HG03565 (cell line): Measurements from ENCODE around the gene NR1H2.

Experiments used
- ATAC-seq: cut with Tn5 transposase; IDR thresholded peaks from one replicate; pipeline ENCODE4 v1.9.1; 2021; ENCODE audit warnings: mild to moderate bottlenecking, moderate library complexity; ENCODE audit not compliant: unreplicated experiment

Gene NR1H2

DNA sequence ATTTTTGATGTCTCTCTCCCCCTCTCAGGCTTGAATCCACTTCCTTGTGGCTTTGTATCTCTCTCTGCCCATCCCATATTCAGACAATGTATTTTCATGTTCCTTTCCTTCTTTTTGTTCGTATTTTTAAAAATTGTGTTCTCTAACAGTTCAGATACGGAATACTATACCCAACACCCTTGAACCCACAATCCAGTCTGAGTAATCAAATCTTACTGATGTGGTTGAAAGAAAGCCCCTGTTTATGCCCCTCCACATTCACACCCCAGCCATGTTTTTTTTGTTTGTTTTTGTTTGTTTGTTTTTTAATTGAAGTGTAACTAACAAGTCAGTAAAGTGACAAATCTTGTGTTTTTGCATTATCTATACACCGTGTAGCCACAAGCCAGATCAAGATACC is 43.9 kb downstream of the NR1H2 start:
- no peak for ATAC-seq

DNA sequence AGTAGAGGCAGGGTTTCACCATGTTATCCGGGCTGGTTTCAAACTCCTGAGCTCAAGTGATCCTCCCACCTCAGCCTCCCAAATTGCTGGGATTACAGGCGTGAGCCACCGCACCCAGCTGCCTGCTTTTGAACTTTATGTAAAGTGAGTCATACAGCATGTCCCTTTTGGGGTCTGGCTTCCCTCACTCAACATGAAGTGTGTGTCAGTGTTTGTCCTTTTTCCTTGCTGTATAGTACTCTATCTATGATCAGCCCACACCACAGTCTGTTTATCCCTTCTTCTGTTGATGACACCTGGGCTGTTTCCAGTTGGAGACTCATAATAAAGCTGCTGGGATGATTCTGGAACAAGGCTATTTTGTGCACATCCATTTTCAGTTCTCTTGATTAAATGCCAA is 44.6 kb downstream of the NR1H2 start:
- no peak for ATAC-seq

DNA sequence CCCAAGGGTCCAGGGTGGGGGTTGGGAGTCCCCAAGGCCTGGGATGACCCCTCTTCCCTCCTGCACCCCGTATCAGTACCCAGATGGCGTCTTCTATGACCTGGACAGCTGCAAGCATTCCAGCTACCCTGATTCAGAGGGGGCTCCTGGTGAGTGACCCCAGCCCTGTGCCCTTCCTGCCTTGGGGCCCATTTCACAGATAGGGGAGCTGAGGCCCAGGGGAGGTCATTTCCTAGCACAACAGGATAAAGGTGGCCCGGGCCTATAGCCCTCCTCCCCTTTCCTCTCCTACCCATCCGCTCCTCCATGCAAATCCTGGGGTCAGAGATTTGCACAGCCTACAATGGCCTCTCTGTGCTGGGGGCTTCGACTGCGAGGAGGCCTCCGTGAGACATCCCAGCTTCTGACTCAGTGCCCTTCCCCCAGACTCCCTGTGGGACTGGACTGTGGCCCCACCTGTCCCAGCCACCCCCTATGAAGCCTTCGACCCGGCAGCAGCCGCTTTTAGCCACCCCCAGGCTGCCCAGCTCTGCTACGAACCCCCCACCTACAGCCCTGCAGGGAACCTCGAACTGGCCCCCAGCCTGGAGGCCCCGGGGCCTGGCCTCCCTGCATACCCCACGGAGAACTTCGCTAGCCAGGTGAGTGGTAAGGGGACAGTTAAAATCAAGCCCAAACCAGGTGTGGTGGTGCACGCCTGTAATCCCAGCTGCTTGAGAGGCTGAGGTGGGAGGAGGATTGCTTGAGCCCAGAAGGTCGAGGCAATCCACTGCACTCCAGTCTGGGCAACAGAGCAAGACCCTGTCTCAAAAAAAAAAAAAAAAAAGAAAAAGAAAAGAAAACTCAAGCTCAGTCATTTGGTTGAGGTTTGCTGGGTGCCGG is 46.4 kb downstream of the NR1H2 start:
- no peak for ATAC-seq

DNA sequence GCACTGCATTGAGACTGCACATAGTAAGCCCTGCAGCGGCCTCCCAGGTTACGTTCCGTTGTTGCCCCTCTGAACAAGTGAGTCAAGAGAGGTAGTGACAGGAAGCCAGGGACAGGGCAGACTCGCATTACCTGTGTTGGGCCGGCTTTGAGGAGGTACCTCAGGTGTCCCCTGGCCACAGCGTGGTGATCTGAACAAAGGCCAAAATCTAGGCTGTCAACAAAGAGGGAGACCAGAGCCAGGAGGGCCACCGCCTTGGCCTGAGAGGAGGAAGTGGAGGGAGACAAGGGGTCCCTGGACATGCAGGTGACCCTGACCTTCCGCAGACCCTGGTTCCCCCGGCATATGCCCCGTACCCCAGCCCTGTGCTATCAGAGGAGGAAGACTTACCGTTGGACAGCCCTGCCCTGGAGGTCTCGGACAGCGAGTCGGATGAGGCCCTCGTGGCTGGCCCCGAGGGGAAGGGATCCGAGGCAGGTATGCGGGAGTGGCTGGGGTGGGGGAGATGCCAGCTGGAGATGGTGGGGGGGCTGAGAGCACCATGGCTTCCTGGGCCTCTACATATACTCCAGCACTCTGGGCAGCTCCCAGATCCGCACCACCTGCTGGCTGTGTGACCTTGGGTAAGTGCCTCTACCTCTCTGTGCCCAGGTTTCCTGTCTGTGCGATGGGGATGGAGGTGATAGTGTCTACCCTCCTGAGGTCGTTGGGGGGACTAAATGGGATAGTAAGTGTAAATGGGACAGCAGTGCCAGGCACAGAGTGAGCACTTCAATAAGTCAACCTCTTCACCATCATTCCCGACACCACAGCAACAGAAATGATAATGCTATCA is 47.2 kb downstream of the NR1H2 start:
- ATAC-seq, result no peak

DNA sequence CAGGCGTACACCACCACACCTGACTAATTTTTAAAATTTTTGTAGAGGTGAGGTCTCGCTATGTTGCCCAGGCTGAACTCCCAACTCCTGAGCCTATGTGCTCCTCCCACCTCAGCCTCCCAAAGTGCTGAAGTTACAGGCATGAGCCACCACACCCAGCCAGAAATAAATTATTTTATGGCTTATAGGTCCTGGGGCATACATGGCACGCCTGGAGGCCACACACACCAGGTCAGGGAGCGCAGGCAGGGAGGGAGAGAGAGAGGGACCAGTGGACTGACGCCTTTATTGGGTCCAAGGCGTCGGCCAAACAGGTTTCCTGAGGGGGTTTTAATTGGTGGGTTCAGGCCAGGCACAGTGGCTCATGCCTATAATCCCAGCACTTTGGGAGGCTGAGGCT is 49.3 kb downstream of the NR1H2 start:
- no peak for ATAC-seq

DNA sequence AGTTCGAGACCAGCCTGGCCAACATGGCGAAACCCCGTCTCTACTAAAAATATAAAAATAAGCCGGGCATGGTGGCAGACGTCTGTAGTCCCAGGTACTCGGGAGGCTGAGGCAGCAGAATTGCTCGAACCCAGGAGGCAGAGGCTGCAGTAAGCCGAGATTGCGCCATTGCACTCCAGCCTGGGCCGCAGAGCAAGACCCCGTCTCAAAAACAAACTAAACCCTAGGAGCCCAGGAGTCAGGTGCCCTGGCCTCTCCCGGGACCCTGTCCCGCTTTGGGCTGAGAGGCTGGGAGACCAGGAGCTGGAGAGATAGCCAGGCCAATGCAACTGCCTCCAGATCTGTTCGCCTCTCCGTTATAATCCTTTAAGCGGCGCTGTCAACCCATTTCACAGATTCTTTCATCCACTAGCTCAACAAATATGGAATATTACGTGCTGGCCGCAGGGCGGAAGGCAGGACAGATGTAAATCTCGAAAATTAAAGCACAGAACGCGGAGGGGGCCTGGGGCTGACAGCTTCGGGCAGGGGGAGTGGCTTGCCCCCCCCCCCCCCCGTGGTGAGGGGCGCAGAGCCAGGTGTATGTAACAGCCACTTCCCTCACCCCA is 51.2 kb downstream of the NR1H2 start:
- ATAC-seq, result no peak

DNA sequence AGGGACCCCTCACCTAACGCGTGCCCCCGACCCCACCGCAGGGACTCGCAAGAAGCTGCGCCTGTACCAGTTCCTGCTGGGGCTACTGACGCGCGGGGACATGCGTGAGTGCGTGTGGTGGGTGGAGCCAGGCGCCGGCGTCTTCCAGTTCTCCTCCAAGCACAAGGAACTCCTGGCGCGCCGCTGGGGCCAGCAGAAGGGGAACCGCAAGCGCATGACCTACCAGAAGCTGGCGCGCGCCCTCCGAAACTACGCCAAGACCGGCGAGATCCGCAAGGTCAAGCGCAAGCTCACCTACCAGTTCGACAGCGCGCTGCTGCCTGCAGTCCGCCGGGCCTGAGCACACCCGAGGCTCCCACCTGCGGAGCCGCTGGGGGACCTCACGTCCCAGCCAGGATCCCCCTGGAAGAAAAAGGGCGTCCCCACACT is 51.8 kb downstream of the NR1H2 start:
- no peak for ATAC-seq

DNA sequence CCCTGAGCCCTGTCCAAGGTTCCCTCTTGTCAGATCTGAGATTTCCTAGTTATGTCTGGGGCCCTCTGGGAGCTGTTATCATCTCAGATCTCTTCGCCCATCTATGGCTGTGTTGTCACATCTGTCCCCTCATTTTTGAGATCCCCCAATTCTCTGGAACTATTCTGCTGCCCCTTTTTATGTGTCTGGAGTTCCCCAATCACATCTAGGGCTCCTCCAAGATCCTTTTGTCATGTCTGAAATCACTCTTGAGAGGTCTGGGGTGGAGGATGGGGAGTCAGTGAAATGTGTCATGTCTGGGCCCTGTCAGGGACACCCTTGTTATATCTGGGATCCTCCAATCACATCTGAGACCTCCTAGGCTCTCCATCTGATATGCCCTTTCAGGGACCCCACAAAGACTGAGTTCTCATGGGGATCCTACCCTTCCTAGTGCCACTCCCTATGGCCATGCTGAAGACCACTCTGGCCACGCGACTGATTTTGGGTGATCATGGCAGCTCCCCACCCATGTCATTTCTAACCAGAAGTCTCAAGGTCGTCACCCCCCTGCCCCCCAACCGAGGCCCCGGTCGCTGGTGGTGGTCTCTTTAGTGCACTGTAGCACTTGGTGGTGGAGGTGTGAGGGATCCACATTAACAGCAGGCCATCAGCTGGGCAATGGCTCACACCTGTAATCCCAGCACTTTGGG is 52.7 kb downstream of the NR1H2 start:
- ATAC-seq, result no peak

DNA sequence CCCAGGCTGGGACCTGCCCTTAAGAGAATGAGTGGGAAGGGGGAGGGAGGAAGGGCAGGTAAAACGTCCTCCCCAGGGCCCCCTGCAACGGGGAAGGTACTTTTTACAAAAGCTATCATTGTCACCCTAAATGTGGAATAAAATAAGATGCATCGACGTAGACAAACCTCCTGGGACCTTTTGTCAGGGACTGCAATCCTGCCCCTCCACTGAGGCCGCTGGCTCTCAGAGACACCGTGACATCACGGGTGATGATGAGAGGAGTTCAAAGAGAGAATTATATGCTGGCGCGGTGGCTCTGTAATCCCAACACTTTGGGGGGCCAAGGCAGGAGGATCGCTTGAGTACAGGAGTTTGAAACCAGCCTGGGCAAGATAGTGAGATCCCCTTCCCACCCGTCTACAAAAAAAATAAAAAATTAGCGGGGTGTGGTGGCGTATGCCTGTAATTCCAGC is 54.7 kb downstream of the NR1H2 start:
- ATAC-seq, result no peak

DNA sequence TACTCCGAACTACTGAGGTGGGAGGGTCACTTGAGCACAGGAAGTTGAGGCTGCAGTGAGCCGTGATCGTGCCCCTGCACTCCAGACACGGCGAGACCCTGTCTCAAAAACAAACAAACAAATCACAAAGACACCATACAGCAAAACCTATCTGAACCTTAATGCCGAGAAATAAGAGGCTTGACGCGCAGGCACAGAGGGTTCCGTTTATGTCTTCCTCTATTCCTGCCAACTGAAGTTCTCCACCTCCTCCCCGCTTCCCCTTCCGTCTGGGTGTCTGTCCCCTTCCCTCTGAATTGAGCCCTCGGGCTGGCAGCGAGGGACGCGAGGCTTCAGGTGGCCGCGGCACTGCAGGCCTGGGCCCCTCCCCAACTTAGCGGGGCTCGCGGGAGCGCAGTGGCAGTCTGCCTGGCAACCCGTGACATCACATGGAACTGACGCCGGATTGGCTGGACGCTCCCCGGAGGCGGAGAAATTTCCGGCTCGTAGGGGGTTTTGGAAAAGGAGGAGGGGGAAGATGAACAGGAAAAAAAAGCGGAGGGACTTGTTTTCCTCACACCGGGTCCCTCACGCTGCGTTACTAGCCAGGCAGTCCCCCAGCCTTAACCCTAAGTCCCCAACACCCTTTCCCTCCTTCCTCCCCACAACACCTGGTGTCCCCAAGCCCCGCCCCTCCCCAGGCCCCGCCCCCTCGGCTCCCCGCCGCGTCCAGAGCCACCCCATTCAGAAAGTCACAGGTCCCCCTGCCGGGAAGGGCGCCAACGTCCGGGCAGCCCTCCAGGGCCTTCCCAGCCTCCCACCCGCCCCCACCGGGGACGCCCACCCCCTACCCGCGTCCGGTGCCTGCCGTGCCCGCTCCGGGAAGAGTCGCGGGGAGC is 55.3 kb downstream of the NR1H2 start:
- ATAC-seq, result peak; percentile 82

DNA sequence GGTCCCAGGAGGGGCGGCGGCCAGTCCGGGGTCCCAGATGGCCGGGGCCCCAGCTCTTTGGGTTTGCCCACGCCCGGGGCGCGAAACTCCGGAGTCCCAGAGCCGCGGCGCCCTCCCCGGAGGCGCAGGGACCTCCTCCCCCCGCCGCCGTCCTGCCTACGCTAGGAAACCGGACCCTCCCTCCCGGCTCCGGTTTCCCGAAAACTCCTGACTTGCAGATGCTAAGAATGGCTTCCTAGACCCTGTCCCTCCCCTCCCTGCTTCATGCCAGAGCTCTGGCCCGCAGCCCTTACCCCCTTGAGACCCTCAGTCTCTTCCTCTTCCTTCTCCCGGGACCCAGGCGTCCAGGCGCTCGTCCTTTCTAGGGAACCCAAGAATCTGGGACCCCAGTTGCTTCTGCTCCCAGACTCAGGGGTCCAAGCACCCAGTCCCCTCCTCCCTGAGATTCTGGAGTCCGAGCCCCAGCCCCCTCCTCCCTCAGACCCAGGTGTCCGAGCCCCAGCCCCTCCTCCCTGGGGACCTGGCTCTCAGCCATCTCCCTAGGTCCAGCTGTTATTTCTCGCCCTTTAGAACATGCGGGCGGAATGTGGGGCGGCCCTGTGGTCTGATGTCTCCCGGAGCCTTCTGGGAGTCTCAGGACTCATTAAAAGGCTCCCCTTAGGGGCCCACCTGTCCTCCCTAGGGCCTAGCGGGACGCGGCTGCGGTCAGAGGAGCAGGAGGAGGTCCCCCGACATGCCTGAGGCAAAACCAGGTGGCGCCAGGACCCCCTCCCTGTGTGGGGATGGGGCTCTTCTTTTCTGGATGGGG is 56.2 kb downstream of the NR1H2 start, which contains the start of gene MYBPC2:
Gene MYBPC2 (plus strand): TSS at position 672 of the 808 bp plus-strand sequence. CDS start 62 bp downstream, at position 734.
- ATAC-seq, result no peak
